Measurements from ENCODE around the gene URB1.

- peak in 2 of 4 donors; percentile 68 to 70 for TF ChIP-seq POLR2A (IDR thresholded peaks at IDR 0.05)
- TF ChIP-seq, protein P1, sequence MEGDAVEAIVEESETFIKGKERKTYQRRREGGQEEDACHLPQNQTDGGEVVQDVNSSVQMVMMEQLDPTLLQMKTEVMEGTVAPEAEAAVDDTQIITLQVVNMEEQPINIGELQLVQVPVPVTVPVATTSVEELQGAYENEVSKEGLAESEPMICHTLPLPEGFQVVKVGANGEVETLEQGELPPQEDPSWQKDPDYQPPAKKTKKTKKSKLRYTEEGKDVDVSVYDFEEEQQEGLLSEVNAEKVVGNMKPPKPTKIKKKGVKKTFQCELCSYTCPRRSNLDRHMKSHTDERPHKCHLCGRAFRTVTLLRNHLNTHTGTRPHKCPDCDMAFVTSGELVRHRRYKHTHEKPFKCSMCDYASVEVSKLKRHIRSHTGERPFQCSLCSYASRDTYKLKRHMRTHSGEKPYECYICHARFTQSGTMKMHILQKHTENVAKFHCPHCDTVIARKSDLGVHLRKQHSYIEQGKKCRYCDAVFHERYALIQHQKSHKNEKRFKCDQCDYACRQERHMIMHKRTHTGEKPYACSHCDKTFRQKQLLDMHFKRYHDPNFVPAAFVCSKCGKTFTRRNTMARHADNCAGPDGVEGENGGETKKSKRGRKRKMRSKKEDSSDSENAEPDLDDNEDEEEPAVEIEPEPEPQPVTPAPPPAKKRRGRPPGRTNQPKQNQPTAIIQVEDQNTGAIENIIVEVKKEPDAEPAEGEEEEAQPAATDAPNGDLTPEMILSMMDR (IDR thresholded peaks at IDR 0.05) = peak in 3 of 6 experiments; percentile 17 to 48 (median 23)
Observed at GRCh38 chr21:32278518-32279376, 114.1 kb downstream of the URB1 start, which contains the start of gene MIS18A.
